Hippocampal formation (tissue), 2 donors: Measurements from ENCODE around the gene SRSF8.
"Not testable (repeated sequence)": the region's sequence is repeated elsewhere in the genome, so short reads cannot be mapped to it uniquely, and the experiment has no call there.

ENCODE experiments used
- DNase-seq, 2 donors: peaks; one replicate each; lab custom pipeline; 2025; lab: John Stamatoyannopoulos, UW

Gene SRSF8

GRCh38 chr11:95095858-95096587 lies 29.3 kb downstream of the SRSF8 start:
- DNase-seq, result peak in 1 of 2 donors; percentile 29

- DNase-seq, result no peak
Observed at GRCh38 chr11:95097209-95097608, 30.5 kb downstream of the SRSF8 start.

- DNase-seq, result no peak
Observed at GRCh38 chr11:95098826-95099225, 32.1 kb downstream of the SRSF8 start.

GRCh38 chr11:95100191-95100648 lies 33.5 kb downstream of the SRSF8 start:
- no peak for DNase-seq

- no peak for DNase-seq
Observed at GRCh38 chr11:95100856-95101507, 34.3 kb downstream of the SRSF8 start.

GRCh38 chr11:95101935-95102334 lies 35.2 kb downstream of the SRSF8 start:
- DNase-seq, result no peak

GRCh38 chr11:95102733-95103132 lies 36.0 kb downstream of the SRSF8 start:
- no peak for DNase-seq

- no peak for DNase-seq
Observed at GRCh38 chr11:95103701-95104100, 37.0 kb downstream of the SRSF8 start.

GRCh38 chr11:95104121-95104830 lies 37.6 kb downstream of the SRSF8 start:
- DNase-seq, result no peak

- DNase-seq, result no peak
Observed at GRCh38 chr11:95104856-95105255, 38.1 kb downstream of the SRSF8 start.

GRCh38 chr11:95108159-95108611 lies 41.5 kb downstream of the SRSF8 start:
- DNase-seq, result peak; percentile 13 to 23

GRCh38 chr11:95108671-95109551 lies 42.2 kb downstream of the SRSF8 start:
- DNase-seq, result no peak

- not testable (repeated sequence) for DNase-seq
Observed at GRCh38 chr11:95111471-95111870, 44.8 kb downstream of the SRSF8 start.

- no peak for DNase-seq
Observed at GRCh38 chr11:95111923-95112540, 45.3 kb downstream of the SRSF8 start.

- no peak for DNase-seq
Observed at GRCh38 chr11:95115597-95115996, 48.9 kb downstream of the SRSF8 start.

- no peak for DNase-seq
Observed at GRCh38 chr11:95119361-95120060, 52.8 kb downstream of the SRSF8 start.
